ENCODE data around the gene ABCD1. TPM values are rescaled to one million over a fixed set of nuclear protein-coding genes. Genes with fewer than 3 reads are reported as not detected.
A peak's percentile ranks its signal among the peaks of the same experiment; 100 is the strongest.

Gene ABCD1
- total RNA-seq, 2 donors from 2014 or later, result 9.7 to 97.8 TPM

- WGBS, result 85% methylated on average over 15 of the region's 34 CpGs
- no peak overlapping the region for H3K27ac ChIP-seq
- TF ChIP-seq POLR2A (IDR thresholded peaks at IDR 0.05) (no peak), POLR2AphosphoS5 (IDR thresholded peaks at IDR 0.05) (no peak)
- TF ChIP-seq, protein P1, sequence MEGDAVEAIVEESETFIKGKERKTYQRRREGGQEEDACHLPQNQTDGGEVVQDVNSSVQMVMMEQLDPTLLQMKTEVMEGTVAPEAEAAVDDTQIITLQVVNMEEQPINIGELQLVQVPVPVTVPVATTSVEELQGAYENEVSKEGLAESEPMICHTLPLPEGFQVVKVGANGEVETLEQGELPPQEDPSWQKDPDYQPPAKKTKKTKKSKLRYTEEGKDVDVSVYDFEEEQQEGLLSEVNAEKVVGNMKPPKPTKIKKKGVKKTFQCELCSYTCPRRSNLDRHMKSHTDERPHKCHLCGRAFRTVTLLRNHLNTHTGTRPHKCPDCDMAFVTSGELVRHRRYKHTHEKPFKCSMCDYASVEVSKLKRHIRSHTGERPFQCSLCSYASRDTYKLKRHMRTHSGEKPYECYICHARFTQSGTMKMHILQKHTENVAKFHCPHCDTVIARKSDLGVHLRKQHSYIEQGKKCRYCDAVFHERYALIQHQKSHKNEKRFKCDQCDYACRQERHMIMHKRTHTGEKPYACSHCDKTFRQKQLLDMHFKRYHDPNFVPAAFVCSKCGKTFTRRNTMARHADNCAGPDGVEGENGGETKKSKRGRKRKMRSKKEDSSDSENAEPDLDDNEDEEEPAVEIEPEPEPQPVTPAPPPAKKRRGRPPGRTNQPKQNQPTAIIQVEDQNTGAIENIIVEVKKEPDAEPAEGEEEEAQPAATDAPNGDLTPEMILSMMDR (IDR thresholded peaks at IDR 0.05), result no peak
- intact Hi-C loops (cut with DNase I), result no loop called here
- no peak for DNase-seq (ENCODE audit: low spot score)
- H3K4me1 ChIP-seq (replicated peaks), result no peaks in the 10 kb centered on the region
- H3K4me3 ChIP-seq, result no peak overlapping the region
- no peaks in the 10 kb centered on the region for H3K27me3 ChIP-seq (replicated peaks; ENCODE audit: insufficient read depth)
- H3K9me3 ChIP-seq, result no peaks in the 10 kb centered on the region
- no peaks in the 10 kb centered on the region for H3K36me3 ChIP-seq
Observed at GRCh38 chrX:153777261-153778090, 52.8 kb downstream of the ABCD1 start.

- no peaks in the 10 kb centered on the region for H3K36me3 ChIP-seq
Observed at GRCh38 chrX:153778181-153778580, 53.5 kb downstream of the ABCD1 start.

DNA sequence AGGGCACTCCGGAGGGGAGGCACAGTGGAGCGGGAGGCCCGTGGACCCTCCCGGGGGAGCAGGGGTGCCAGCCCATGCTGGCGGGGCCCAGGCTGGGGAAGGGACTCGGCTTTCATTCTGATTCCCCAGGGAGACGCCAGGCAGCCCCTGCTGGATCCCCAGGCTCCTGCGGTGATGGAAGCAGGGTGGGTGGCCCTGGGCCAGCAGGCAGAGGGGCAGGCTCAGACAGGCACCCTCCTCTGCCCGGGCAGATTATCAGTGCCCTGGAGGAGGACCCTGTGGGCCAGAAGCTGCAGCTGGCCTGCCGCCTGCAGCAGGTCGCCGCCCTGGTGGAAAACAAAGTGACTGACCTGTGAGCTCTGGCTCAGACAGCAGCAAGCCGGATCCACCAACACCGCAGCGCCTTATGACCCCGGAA lies 54.0 kb downstream of the ABCD1 start:
- Histone ChIP-seq H3K36me3 (no peaks in the 10 kb centered on the region), H3K27me3 (replicated peaks; ENCODE audit: insufficient read depth) (no peaks in the 10 kb centered on the region), H3K27ac (no peak overlapping the region), H3K9me3 (no peaks in the 10 kb centered on the region), H3K4me3 (no peak overlapping the region), H3K4me1 (replicated peaks) (no peaks in the 10 kb centered on the region)
- 51% methylated on average over 5 of the region's 16 CpGs for WGBS
- intact Hi-C loops (cut with DNase I), result no loop called here
- DNase-seq (ENCODE audit: low spot score), result no peak
- TF ChIP-seq, protein P1 (IDR thresholded peaks at IDR 0.05), result no peak
- TF ChIP-seq POLR2AphosphoS5 (IDR thresholded peaks at IDR 0.05) (no peak), POLR2A (IDR thresholded peaks at IDR 0.05) (no peak)

More at GRCh38 chrX:153778181-153778580, 53.5 kb downstream of the ABCD1 start:
- DNase-seq (ENCODE audit: low spot score), result no peak
- TF ChIP-seq, protein P1 (IDR thresholded peaks at IDR 0.05), result no peak
- TF ChIP-seq POLR2AphosphoS5 (IDR thresholded peaks at IDR 0.05) (no peak), POLR2A (IDR thresholded peaks at IDR 0.05) (no peak)
- intact Hi-C loops (cut with DNase I), result no loop called here
- Histone ChIP-seq H3K4me3 (no peak overlapping the region), H3K4me1 (replicated peaks) (no peaks in the 10 kb centered on the region), H3K27ac (no peak overlapping the region), H3K27me3 (replicated peaks; ENCODE audit: insufficient read depth) (no peaks in the 10 kb centered on the region), H3K9me3 (no peaks in the 10 kb centered on the region)
- WGBS, result 60% methylated on average over 2 of the region's 17 CpGs

DNA sequence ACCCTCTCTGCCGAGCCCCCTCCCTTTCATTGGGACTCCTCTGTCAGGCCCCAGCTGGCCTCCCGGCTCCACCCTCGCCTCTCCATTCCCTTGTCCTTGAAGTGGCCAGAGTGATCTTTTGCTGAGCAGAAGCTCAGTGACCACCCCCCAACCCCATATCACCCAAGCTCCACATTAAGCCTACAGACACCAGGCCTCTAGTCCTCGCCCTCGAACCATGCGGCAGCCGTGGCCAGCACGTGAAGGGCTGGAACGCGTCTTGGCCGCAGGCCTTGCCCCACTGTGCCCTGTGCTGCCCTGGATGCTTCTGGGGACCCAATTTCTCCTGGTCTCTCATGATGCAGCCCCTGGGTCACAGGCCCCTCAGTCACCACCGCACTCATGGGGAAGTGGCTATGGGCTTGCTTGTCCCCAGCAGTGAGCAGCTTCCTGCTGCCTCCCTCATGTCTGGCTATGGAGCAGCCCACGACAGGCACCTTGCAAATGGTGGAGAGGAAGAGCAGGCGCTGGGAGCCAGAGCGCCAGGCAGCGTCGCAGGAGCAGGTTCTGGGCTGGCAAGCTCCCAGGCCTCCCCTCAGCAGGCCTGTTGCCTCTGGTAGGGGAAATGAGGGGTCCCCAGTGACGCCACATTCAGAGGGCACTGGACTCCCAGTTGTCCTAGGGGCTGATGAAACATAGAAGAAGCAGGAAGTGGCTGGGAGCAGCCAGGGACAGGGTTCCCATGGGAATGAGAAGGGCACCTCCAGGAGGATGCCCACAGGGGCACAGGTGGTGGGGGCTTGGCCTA lies 55.4 kb downstream of the ABCD1 start:
- intact Hi-C loops (cut with DNase I), result no loop called here
- no peaks in the 10 kb centered on the region for H3K27me3 ChIP-seq (replicated peaks; ENCODE audit: insufficient read depth)
- TF ChIP-seq, protein P1 (IDR thresholded peaks at IDR 0.05), result no peak
- TF ChIP-seq POLR2AphosphoS5 (IDR thresholded peaks at IDR 0.05) (no peak), POLR2A (IDR thresholded peaks at IDR 0.05) (no peak)

More for the DNA sequence above, 55.4 kb downstream of the ABCD1 start:
- 94% methylated on average over 11 of the region's 18 CpGs for WGBS
- DNase-seq (ENCODE audit: low spot score), result no peak
- Histone ChIP-seq H3K36me3 (no peaks in the 10 kb centered on the region), H3K9me3 (no peaks in the 10 kb centered on the region), H3K27ac (peak overlapping the region in 1 of 2 donors; percentile 51), H3K4me1 (replicated peaks) (no peaks in the 10 kb centered on the region), H3K4me3 (no peak overlapping the region)
